ENCODE data around the gene MLLT10.

- TF ChIP-seq CTCF (IDR thresholded peaks at IDR 0.05) (no peak), POLR2A (IDR thresholded peaks at IDR 0.05) (no peak)
Measured at GRCh38 chr10:21523557-21524008, 10.4 kb upstream of the MLLT10 start.

All from thyroid gland (tissue), 4 donors.